Ureter (tissue), 1 donor: ENCODE measurements around the gene PLXNA4. TPM values are rescaled to one million over a fixed set of nuclear protein-coding genes. Genes with fewer than 3 reads are reported as not detected.

Source experiments
- DNase-seq: peaks from one replicate; pipeline ENCODE4 v3.0.0-alpha.2; 2020; ENCODE audit warnings: low spot score
- total RNA-seq: library from RNA; stranded (reverse); gene quantifications from one replicate; pipeline ENCODE4 v1.2.4, GENCODE V29; 2023
- donor health status: DM: yes; HTN: yes; CAD: no.

The PLXNA4 gene
- total RNA-seq, 1 donor from 2014 or later = 7.6 TPM

DNA sequence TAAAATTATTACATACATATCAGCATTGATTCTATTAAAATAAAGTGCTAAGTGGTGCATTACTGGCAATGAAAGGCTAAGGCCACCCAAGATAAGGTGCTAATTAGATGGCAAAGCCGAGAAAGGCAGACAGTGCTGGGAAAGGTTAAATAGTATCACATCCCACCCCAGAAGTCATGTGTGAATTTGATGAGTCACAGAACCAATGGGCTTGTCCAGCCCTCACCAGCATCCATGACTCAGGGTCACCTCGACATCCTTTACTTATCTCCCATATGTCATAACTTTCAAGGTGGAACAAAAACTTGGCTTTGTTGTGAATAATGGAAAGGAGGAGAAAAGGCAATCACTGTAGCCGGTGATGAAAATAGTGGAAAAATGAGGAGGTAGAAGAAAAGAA lies 459.1 kb downstream of the PLXNA4 start:
- DNase-seq = no peak

- no peak for DNase-seq
These were observed 459.9 kb downstream of the PLXNA4 start for GRCh38 chr7:132116369-132116768.

DNA sequence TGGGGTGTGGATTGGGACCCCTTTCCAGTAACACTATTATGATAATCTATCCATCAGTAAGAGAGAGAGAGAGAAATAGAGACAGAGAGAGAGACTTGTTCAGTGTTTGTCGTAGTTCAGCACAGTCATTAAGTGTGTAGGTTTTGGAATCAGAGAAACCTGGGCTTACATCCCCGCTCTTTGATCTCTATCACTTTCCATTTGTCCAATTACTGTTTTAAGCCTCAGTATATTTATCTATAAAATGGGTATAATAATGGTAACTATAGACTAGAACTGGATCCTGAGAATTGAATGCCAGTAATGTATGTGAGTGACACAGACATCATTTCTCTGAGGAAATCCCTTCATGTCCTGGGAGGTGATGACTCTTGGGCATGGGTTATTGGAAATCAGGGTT lies 460.5 kb downstream of the PLXNA4 start:
- no peak for DNase-seq

- DNase-seq = no peak
These were observed 461.2 kb downstream of the PLXNA4 start for GRCh38 chr7:132115028-132115427.

DNA sequence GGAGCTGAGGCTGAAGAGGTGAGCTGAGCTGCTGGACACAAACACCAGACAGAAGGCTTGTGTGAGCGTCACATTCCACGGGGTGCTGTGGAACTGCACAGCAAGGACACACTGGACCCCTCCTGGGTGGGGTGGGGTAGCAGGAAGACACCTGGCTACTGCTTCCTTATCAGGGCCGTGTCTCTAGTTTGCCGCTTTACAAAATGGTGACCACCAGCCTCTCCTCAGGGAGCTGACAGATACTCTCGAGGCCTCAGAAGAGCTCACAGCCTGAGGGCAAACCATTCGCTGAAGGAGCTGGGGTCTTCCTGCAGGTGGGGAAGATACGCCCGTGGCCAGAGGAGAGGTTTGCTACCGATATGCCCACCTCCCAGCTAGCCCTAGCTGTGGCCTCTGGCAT lies 461.9 kb downstream of the PLXNA4 start:
- DNase-seq = no peak

- no peak for DNase-seq
These were observed 462.5 kb downstream of the PLXNA4 start for GRCh38 chr7:132113536-132114371.

GRCh38 chr7:132112657-132113056 lies 463.6 kb downstream of the PLXNA4 start:
- no peak for DNase-seq

GRCh38 chr7:132112106-132112505 lies 464.2 kb downstream of the PLXNA4 start:
- DNase-seq = no peak

DNA sequence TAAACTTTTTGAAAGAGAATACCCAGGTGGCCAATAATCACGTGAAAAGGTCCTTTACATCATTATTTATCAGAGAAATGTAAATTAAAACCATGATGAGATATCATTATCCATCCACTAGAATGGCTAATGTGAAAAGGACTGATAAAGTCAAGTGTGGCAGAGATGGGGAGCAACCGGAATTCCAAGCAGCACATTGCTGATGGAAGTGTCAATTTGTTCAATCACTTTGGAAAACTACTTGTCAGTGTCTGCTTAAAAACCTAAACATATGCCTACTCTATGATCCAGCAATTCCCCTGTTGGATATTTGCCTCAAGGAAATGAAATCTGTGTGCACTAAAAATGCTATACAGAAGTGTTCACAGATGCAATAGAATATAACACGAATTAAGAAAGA lies 465.6 kb downstream of the PLXNA4 start:
- no peak for DNase-seq

- DNase-seq = no peak
These were observed 466.5 kb downstream of the PLXNA4 start for GRCh38 chr7:132109769-132110168.

GRCh38 chr7:132108563-132108962 lies 467.7 kb downstream of the PLXNA4 start:
- DNase-seq = no peak

DNA sequence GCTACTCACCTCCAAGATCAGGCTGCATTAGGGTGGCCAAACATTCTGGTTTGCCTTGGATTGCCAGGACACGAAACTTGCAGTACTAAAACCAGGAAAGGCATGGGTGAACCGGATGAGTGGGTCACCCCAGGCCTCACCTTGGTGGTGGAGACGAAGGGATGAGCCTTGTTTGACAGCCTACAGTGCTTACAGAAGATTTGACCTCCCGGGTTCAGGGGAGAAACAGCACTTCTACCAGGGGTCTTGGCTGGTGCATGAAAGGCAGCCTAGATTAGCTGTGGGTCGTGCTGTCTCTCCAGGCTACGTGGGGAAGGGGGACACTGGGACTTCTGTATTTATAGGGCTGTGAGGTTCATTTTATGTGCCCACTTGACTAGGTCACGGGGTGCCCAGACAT lies 469.8 kb downstream of the PLXNA4 start:
- DNase-seq = no peak

DNA sequence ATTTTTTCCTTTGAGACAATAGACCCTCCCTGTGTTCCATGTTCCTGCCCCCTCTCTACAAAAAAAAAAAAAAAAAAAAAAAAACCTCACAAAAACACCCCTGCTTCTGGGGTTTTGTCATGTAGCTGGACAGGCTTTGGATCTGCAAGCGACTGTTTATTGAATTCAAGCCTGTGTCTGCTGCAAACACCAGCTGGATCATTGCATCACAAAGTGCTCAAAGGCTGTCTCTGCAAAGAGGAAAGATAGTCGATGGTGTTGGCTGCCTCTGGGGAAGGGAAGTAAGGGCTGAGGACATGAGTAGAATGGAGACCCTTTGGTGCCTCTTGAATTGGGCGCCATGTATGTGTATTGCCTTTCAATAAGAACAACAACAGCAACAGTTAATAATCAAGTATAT lies 471.2 kb downstream of the PLXNA4 start:
- no peak for DNase-seq

DNA sequence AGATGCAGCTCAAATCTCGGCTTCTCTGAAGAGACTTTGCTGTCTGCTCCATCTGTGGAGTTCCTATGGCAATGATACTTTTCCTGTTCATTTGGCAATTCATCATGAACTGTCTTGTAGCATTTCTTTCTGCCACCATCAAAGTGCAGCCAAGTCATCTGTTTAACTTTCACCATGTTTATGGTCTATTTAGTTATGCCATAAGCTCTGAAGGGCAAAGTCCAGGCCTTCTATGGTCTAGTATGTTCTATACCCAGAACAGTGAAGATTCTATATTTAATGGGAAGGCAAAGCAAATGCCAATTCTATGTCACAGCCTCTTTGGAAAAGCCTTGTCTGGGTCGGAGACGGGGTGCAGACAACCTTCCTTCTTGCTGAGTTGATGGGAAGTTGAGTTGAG lies 472.6 kb downstream of the PLXNA4 start:
- no peak for DNase-seq

GRCh38 chr7:132102942-132103341 lies 473.3 kb downstream of the PLXNA4 start:
- DNase-seq = no peak

GRCh38 chr7:132102391-132102790 lies 473.9 kb downstream of the PLXNA4 start:
- DNase-seq = no peak

GRCh38 chr7:132100981-132101380 lies 475.3 kb downstream of the PLXNA4 start:
- no peak for DNase-seq

GRCh38 chr7:132100483-132100882 lies 475.8 kb downstream of the PLXNA4 start:
- DNase-seq = no peak

DNA sequence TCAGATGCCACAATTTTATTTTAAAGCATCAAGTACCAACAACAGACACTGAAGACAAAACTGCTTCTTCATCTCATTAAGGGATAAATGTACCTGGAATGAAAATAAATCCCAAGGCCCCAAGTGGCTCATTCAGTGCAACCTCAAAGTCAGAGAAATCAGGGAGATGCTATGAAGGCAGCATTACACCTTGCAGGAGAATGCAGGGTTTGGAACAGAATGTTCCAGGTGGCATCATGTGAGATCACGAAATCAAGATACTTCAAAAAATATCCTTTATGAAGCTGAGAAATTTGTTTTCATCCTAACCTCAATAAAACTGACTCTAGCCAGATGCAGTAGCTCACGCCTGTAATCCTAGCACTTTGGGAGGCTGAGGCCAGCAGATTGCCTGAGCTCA lies 477.1 kb downstream of the PLXNA4 start:
- DNase-seq = no peak

DNA sequence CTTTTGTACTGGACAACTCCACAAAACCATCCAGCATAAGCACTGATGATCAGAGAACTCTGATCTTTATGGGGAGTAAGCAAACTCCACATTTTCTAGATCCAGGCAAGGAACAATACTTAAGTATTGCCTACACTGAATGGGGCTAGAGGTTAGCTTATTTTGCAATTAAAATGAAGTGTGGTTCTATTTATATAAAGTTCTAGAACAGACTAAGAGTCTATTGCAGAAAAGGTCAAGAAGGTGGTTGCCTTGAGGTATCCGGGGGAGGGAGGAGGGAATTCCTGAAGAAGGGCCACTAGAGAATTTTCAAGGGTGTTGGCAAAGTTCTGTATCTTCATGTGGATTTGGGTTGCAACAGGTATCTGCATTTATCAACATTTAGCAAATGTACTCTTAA lies 477.9 kb downstream of the PLXNA4 start:
- no peak for DNase-seq

DNA sequence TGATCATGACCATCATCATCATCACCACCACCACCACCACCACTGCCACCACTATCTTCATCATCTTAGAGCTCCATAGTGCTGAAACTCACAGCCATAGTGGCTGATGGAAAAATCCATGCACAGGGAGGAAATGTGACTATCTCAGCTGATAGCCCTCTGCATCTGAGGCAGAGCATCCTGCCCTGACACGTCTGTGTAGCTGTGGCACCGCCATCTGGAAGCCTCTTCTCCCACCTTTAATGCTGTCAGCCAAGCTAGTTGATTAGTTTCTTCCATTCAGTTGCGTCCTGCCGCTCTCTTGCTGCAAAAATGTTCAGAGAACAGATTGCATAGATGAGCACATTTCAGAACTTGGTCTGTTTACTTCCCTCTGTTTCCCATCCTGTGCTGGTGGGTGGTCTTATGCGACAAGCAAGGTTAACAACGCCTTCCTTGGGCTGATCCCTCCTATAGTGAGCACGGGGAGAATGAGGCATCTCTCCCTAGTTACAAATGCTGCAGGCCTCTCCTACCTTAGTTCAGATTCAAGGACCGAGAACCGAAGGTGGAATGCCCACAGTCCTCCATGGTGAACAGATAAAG lies 478.6 kb downstream of the PLXNA4 start:
- DNase-seq = no peak

DNA sequence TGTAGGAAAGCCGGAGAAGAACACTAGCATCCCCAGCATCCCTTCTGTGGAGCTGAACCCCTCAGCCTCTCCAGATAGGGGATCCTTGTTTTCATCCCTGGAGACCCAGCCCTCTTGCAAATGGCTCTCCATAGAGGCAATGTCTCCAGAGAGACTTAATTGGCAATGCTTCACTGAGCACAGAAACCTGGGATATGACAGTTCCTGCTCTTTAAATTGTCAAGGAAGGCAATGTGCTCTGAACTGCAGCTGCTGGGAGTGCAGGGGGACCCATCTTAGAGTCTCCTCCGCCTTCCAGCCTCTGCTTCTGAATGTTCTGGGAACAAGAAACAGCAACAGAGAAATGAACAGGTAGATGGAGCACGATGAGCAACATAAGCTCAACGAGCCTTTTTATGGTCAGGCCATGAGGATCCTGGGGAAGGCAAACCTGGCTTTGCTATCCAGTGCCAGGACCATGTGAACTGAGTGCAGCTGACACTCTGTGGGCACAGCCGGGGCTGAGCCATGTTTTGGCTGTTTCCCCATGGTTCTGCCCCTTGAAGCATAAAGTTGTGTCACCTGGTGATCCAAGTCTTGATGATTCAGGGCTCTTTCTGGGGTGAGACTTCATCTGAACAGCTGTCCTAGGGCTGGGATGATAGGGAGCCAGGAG lies 481.0 kb downstream of the PLXNA4 start:
- no peak for DNase-seq

DNA sequence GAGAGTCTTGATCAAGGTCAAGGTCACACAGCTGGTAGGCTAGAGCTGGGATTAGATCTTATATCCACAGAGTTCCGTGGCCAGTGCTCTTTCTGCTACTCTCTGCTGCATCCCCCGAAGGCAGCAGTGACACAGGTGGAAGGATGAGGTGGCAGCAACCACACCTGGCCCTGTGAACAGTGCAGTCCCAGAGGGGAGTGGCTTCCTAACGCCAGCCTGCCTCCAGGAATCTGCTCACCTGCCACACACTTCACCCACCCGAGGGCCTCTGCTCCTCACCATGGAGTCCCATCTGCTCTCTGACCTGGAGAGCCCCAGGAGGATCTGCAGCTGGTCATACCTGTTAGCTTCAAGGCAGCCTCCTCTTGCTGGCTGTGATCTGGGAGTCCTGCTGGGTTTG lies 484.2 kb downstream of the PLXNA4 start:
- DNase-seq = no peak
